Measurements from ENCODE around the gene CAPN13. TPM values are rescaled to one million over a fixed set of nuclear protein-coding genes. Genes with fewer than 3 reads are reported as not detected.

Gene CAPN13, protein sequence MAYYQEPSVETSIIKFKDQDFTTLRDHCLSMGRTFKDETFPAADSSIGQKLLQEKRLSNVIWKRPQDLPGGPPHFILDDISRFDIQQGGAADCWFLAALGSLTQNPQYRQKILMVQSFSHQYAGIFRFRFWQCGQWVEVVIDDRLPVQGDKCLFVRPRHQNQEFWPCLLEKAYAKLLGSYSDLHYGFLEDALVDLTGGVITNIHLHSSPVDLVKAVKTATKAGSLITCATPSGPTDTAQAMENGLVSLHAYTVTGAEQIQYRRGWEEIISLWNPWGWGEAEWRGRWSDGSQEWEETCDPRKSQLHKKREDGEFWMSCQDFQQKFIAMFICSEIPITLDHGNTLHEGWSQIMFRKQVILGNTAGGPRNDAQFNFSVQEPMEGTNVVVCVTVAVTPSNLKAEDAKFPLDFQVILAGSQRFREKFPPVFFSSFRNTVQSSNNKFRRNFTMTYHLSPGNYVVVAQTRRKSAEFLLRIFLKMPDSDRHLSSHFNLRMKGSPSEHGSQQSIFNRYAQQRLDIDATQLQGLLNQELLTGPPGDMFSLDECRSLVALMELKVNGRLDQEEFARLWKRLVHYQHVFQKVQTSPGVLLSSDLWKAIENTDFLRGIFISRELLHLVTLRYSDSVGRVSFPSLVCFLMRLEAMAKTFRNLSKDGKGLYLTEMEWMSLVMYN
- 4.0 TPM in 2 replicates for total RNA-seq (2014; rRNA removed; shearing (Covaris generic))

DNA sequence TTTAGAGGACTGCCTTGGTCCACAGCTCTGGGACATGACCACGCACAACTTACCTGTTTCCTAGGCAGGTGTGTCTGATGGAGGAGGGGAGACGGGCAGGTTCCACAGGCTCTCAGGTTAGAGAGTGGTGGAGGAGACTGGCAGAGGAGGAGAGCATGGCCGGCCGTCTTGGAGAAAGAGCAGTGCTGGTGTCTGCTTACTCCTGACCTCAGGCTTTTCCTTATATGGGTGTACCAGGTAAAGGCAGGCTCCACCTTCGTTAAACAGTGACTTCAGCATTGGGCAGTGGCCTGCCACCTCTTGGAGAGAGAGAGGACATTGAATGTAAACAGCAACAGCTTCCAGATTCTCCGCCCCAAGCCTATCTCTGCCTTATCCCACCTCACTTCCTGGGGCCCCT, at the start of gene CAPN13:
TSS of gene CAPN13 (minus strand) at position 198 of the 400 bp plus-strand sequence. CDS start 20,121 bp downstream, outside the sequence.
- DNase-seq (ENCODE audit: low spot score), result peak; percentile 90

DNA sequence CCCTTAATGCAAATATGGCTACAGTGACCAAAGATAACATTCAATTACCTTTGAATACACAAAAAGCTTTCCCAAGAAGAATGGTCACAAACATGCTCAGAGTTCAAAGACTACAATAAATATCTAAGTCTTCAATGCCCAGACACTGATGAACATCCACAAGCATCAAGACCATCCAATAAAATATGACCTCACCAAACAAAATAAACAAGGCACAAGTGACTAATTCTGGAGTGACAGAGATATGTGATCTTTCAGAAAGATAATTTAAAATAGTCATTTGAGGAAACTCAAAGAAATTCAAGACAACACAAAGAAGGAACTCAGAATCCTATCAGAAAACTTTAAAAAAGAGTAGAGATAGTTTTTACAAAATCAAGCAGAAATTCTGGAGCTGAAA, 40.6 kb upstream of the CAPN13 start:
- DNase-seq (ENCODE audit: low spot score), result no peak

DNA sequence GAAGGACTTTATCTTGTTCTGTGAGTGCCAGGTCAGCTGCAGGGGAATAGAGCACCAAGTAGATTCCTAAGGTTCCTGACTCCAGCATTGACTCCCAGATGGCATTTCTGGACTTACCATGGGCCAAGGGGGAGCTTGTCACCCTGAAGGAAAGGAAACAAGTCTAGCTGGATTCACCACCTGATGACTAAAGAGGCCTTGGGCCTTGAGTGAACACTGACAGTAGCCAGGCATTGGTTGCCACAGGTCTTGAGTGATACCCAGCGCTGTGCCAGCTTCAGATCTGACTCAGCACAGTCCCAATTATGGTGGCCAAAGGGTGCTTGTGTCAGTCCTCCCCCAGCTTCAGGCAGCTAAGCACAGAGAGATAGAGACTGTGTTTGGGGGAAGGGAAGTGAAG, 40.1 kb upstream of the CAPN13 start:
- no peak for DNase-seq (ENCODE audit: low spot score)

DNA sequence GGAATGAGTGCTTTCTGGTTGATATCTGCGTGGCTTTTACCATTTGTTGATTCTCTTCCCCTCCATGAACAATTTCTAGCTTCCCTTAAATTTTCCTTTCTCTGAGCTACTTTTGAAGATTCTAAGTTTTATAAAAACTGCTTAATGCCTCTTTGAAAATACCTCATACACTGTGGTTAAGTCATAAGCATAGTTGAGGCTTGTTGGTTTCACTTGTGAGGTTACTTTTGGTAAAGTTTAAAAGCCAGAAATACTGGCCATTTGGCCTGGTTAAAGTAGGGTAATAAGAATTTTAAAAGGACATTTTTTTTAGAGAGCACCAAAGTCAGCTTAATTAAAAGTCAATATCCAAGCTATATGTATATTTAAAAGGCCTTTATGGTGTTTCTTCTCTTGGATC, 21.3 kb upstream of the CAPN13 start:
- no peak for DNase-seq (ENCODE audit: low spot score)

DNA sequence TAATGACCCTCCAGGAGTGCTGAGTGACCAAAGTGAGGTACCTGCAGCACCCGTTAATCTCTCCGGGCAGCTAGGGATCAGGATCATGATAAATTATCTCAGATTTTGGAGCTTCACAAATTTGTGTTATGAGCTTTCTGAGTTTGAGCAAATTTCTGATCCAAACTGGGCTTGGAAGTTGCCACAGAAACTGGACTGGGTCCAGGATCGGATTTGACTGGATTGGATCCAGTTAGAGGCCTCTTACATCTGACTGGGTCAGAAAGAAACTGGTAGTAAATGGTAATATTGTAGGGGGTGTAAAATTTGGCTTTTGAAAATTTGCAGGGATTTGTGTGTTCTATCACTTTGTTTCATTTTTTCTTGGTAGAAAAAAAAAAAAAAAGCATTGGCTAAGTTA, 19.7 kb upstream of the CAPN13 start:
- DNase-seq (ENCODE audit: low spot score), result no peak

DNA sequence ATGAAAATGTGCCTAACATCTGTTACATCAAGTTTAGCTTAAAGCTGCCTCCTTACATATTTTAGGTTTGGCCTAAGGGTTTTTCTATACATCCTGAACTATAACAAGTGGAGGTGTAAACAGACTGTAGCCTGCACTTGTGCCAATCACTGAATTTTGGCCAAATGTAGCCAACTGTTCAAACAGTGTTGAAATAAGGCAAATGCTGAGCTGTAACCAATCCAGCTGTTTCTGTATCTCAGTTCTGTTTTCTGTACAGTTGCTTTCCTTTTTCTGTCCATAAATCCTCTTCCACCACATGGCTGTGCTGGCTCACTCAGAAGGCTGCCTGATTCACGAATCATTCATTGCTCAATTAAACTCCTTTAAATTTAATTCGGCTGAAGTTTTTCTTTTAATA, 19.2 kb upstream of the CAPN13 start:
- no peak for DNase-seq (ENCODE audit: low spot score)

DNA sequence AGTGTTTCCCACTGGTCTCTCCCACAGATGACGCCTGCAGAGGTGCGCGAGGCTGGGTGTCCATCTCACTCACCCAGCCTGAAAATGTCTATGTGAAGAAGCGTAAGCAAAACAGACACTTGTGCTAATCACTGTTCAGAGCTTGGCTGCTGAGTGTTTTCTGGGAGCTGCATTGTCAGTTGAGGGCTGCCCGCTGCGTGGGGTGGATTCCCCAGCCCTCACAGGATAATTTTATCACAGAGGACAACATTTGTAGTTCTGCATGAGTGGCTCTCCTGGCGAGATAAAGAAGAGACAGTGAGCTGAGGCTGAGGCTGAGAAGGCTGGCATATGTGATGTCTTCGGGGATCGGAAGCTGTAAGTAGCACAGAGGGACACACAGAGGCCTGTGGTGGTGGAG, 16.2 kb upstream of the CAPN13 start:
- DNase-seq (ENCODE audit: low spot score), result no peak

DNA sequence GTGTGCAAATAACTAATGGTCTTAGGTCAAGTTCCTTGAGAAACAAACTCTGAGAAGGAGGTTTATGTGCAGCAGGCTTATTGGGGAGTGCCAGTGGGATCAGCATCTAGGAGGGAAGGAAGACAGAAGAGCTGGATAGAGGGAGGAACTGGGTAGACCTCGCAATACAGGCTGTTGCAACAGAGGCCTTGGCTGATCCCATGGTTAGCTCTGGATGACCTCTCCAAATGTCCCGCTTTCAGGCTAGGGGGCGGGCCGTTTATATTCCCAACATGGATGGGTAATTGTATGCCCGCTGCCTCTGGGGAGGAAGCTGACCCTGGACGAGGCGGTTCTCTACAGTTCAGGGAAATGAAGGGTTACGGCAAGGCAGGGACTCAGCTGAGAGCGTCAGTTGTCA, 14.7 kb upstream of the CAPN13 start:
- DNase-seq (ENCODE audit: low spot score), result no peak

DNA sequence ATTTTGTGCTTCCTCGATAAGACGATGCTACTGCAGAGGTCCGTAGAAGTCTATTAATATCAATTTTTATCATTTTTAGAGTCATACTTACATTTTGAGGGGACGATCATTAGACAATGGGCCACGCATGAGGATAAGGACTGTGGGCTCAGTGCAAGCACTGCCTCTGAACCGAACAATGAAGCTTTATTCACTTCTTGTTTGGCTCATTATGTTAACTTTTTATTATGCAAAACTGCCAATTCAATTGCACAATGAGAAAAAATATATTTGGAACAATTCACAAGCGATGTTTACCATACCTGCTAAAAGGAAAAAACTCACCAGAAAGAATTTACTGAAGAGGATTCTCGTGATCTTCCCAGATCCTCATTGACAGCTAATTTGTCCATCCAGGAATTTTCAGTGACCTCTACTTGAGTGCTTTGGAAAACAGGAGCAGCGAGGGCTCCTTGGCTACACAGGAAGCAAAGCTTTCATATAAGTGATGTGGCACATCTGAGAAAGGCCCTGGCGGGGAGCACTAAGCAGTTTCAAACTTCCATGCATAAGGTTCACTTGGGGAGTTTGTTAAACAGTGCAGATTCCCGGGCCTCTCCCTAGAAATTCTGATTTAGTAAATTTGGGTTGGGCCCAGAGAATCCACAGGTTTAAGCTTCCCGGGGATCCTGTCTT, 13.3 kb upstream of the CAPN13 start:
- no peak for DNase-seq (ENCODE audit: low spot score)

DNA sequence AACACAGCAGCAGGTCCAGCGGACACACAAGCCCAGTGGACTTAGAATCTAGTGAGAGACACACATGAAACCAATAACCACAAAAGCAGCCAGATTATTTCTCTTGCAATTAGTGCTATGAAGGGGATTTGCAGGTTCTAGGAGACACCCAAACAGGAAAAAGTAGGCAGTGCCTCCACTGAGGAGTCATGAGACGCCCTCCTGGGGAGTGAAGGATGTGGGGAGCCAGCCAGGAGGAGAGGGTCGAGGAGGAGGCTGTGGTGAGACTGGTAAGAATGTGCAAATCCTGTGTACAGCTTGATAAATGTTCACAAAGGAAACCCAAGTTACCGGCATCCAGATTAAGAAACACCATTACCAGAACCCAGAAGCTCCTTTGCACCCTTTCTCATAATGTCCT, 2.7 kb upstream of the CAPN13 start:
- no peak for DNase-seq (ENCODE audit: low spot score)

DNA sequence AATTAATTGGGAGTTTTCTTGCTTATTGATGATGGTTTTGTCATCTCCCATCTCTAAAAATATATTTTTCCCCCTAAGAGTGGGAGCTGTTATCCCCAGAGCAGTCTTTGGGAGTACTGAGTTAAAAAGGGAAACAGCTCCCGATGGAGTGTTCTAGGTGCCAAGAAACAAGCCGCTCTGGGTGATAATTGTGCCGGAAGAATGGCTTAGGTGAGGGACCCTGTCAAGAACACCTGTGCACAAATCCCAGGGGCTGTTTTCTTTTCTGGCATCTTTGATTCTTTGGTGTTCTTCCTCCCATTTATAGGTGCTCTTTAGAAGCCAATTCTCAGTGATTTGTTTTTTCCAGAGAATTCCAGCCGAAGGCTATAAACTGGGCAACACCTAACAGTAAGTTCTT, 1.4 kb upstream of the CAPN13 start:
- DNase-seq (ENCODE audit: low spot score), result no peak

DNA sequence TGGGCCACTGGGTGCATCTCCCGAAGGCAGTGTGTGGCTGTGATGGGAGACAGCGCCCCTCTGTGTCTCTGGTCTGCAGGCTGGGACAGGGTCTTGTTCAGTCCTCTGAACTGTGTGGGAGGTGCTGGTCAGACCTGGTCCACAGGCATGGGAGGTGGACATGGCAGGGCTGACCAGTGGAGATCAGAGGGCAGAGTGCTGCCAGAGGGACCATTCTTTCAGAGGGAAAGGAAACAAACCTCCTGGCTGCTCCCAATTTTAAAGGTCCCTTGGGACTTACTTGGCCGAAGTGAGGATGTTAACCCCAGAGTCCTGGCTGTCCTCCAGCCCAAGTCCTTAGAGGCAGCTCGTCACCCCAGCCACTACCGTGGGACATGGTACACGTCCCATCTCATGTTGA, 4.0 kb downstream of the CAPN13 start:
- no peak for DNase-seq (ENCODE audit: low spot score)

DNA sequence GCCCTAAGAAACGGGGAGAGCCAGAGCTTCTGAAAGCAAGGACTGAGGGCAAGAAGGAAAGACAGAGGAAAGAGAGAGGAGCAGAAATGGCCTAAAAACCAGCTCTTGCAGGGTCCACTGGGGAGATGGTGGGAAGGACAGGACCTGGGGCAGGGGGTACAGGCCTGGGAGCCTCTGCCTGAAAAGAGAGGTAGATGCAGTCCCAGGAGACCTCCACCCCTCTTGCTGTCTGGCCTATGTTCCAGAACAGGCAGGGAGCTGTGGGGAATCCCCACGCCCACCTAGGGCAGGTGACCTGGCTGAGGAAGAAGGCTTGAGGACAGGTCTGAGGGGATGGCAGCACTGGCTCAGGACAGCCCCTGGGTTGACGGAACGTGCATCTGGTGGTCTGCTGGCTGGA, 4.6 kb downstream of the CAPN13 start:
- no peak for DNase-seq (ENCODE audit: low spot score)

DNA sequence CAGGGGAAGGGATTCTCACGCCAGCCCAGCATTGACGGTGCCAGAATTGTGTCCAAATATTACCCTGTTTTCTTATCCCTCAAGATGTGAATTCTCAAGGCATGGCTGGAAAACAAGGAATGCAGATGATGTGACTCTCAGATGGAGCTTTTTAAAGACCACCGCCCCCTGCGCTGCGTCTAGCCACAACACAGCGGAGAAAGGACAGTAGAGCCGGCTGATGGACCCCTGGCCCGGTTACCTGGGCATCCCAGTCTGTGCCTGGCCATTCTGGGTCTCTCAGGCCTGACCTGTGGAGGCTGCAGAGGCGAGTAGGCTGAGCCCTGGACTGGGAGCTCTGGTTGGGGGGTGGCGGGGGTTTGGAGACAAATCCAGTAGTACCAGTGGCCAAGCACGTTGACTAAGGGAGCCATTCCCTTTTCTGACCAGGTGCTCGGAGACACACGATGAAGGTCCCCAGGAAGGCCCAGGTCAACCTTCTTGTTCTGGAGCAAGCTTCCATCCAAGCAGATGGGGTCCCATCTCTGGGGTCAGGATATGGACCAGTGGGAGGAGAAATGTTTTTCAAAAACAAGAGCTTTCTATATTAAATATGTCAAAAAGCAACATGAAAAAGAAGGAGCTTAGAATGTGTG, 5.3 kb downstream of the CAPN13 start:
- no peak for DNase-seq (ENCODE audit: low spot score)

DNA sequence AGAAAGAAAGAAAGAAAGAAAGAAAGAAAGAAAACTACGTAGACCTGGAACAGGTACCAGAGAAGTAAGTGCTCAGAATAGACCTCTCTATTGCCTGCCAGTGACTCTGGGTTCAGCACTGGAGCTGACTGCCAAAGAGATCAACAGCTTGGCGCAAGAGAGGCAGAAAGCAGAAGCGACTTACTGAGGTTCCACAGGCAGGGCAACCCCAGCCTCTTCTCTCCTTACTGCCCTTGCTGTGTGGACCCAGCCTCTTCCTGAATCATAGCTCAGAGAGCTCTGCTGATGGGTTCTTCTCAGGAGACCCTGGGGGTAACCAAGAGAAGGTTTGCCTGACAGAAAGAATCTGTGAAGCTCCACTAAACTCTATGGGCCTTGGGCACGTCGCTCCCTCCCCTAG, 7.1 kb downstream of the CAPN13 start:
- no peak for DNase-seq (ENCODE audit: low spot score)

DNA sequence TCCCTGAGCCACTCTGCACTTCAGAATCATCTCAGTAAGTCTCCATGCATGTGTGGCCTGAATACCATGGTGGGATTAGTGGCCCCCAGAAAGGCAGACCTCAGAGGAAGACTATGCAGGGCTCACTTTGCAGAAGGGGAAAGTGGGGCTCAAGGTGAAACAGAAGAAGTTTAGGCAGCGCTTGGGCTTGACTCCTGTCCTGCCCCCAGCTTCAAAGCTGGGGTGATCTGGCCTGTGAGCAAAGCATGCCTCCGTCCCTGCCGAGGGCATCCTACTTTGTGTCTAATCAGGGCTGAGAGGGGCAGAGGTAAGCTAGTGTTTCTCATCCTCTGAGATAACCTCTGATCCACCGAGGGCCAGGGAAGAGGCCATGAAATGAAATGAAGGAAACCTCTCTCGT, 7.9 kb downstream of the CAPN13 start:
- DNase-seq (ENCODE audit: low spot score), result no peak

DNA sequence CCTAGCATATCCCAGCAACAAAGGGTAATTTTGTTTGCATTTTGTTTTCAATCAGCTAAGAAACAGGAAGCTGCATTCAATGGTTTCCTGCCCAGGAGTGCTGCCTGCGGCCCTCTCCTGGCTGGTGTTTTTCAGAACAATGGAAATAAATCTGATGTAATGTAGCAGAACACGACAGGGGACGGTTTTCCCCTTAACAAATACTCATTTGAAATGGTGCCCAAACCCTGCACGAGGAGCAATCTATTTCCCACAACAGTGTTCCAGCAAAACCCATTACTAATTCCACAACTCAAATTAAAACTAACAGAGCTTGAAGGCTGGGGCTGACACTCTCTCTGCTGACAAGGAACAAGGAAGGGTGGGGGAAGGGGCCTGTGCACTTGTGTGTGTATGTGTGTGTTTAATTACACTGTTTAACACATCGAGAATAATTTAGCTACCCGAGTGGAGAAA, 8.7 kb downstream of the CAPN13 start:
- no peak for DNase-seq (ENCODE audit: low spot score)

DNA sequence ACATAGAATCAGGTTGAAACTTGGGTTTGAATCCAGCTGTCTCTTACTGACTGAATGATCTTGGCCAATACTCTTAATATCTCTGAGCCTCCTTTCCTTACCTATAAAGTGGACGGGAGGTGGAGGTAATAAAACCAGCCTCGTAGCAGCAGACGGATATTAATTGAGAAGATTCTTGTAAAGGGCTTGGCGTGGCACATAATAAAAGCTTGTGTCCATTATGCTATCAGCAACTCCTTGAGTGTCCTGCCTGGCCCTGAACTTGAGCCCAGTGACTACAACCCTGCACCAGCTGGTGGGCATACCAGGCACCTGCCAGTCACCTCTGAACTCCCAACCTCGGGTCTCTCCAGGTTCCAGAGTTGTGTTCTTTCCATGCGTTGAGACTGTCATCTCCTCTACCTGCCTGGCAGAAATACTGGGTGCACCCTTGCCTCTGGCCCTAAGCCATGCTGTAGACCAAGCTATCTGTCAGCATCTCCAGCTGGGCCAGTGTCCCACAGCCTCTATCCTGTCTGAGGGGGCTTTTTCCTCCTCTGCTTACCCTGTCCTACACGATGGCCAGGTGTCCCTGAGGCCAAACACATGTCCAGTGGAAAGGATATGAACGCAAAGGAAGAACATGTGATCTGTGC, 9.7 kb downstream of the CAPN13 start:
- DNase-seq (ENCODE audit: low spot score), result no peak

DNA sequence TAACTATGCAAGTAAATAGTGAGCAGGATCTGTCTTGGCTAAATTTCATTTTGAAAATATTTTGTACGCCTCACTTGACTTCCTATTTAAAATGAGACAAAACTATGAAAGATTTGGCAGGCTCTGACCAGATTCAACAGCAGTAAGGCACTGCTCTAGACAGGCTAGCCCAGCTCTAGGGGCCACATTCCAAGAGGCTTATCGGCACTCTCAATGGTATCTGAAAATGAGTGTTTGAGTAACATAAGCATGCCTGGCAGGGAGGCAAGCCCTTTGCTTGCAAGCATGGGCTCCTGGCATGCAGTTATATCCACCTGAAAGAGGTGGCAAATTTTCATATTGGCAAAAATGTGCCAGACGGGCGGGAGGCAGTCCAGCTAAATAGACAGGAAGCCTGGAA, 10.5 kb downstream of the CAPN13 start:
- no peak for DNase-seq (ENCODE audit: low spot score)

DNA sequence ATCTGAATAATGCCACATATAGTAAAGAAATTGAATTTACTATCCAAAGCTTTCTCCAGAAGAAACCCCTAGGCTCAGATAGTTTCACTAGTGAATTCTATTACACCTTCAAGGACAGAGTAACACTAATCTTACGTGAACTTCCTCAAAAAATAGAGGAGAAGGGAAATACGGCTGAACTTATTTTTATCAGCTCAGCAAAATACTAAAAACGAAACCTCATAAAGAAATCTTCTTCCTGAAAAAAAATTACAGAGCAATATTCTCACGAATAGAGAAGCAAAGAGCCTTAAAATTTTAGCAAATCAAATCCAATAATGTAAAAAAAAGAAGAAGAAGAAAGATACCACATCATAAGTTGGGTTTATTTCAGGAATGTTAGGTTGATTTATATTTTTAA, 14.7 kb downstream of the CAPN13 start:
- no peak for DNase-seq (ENCODE audit: low spot score)

DNA sequence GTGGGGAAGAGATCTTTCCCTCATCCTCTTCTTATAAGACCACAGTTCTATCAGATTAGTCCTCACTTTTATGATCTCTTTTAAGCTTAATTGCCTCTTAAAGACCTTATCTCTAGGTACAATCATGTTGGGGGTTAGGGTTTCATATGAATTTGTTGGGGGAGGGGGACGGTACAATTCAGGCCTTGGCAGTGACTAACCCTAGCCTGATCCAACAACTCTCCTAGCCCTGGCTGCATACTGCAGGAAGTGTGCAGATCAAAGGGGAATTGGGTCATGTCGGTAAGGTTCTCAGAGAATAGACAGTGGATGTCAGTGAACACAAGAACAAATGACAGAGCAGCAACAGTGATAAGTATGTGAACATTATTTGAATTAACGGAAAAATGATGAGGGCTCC, 16.4 kb downstream of the CAPN13 start:
- no peak for DNase-seq (ENCODE audit: low spot score)
